MM.1S (cell line): Measurements from ENCODE around the gene TROAP.

Experiments used
- DNase-seq: peaks from one replicate; pipeline ENCODE4 v3.0.0-alpha.2; 2015
- H2AFZ ChIP-seq: fragments of 300-600 bp; sonication (generic); 2 replicates; pipeline ENCODE4 v1.6.0; 2016; ENCODE audit warnings: antibody characterized with exemption, low read length
- H3F3A ChIP-seq: fragments of 300-600 bp; sonication (generic); 2 replicates; pipeline ENCODE4 v1.6.1; 2016; ENCODE audit warnings: mild to moderate bottlenecking, antibody characterized with exemption, low read length, moderate library complexity, mixed read lengths; ENCODE audit not compliant: insufficient read depth
- H3K27ac ChIP-seq: fragments of 300-600 bp; sonication (generic); 2 replicates; pipeline ENCODE4 v1.5.1; 2016; ENCODE audit warnings: mild to moderate bottlenecking, low read length
- H3K27me3 ChIP-seq: fragments of 300-600 bp; sonication (generic); replicated peaks from 2 replicates; pipeline ENCODE4 v1.6.0; 2016; ENCODE audit warnings: low read length; ENCODE audit not compliant: insufficient read depth
- H3K36me3 ChIP-seq: fragments of 300-600 bp; sonication (generic); replicated peaks from 2 replicates; pipeline ENCODE4 v1.6.1; 2016; ENCODE audit warnings: mild to moderate bottlenecking, low read length, mixed read lengths; ENCODE audit not compliant: insufficient read depth
- H3K4me1 ChIP-seq: fragments of 300-600 bp; sonication (generic); 2 replicates; pipeline ENCODE4 v1.6.1; 2016; ENCODE audit warnings: low read length, mixed read lengths
- H3K4me2 ChIP-seq: fragments of 300-600 bp; sonication (generic); 2 replicates; pipeline ENCODE4 v1.6.0; 2016; ENCODE audit warnings: low read depth, low read length
- H3K4me3 ChIP-seq: fragments of 300-600 bp; sonication (generic); 2 replicates; pipeline ENCODE4 v1.5.1; 2016; ENCODE audit warnings: low read length, mixed read lengths
- H3K79me2 ChIP-seq: fragments of 300-600 bp; sonication (generic); 2 replicates; pipeline ENCODE4 v1.6.1; 2016; ENCODE audit warnings: mixed run types, low read length, mixed read lengths
- H3K9ac ChIP-seq: fragments of 300-600 bp; sonication (generic); 2 replicates; pipeline ENCODE4 v1.6.1; 2016; ENCODE audit warnings: low read length, mixed read lengths
- H3K9me2 ChIP-seq: fragments of 300-600 bp; sonication (generic); replicated peaks from 2 replicates; pipeline ENCODE4 v1.6.1; 2016; ENCODE audit warnings: mild to moderate bottlenecking, low read length, mixed read lengths; ENCODE audit not compliant: insufficient read depth
- H3K9me3 ChIP-seq: fragments of 300-600 bp; sonication (generic); replicated peaks from 2 replicates; pipeline ENCODE4 v1.6.1; 2016; ENCODE audit warnings: mild to moderate bottlenecking, low read length, mixed read lengths; ENCODE audit not compliant: insufficient read depth
- H4K20me1 ChIP-seq: fragments of 300-600 bp; sonication (generic); 2 replicates; pipeline ENCODE4 v1.6.1; 2016; ENCODE audit warnings: mild to moderate bottlenecking, low read length, moderate library complexity, mixed read lengths; ENCODE audit not compliant: insufficient read depth
- CTCF ChIP-seq: fragments of 300-600 bp; sonication (generic); IDR thresholded peaks from 2 replicates; pipeline ENCODE4 v1.5.1; 2016; ENCODE audit warnings: antibody characterized with exemption, low read length, mixed read lengths
- EZH2 ChIP-seq: fragments of 300-600 bp; sonication (generic); optimal IDR thresholded peaks from 2 replicates; pipeline ENCODE3; 2017; ENCODE audit warnings: low read depth, mild to moderate bottlenecking, antibody characterized with exemption, low read length, mixed read lengths
- EZH2phosphoT487 ChIP-seq: fragments of 300-600 bp; sonication (generic); IDR thresholded peaks from 2 replicates; pipeline ENCODE4 v1.6.1; 2018; ENCODE audit warnings: antibody characterized with exemption, low read length

Gene TROAP

GRCh38 chr12:49292729-49293055, 30.4 kb upstream of the TROAP start:
- Histone ChIP-seq H3K4me3 (no peak overlapping the region), H3K79me2 (no peaks in the 10 kb centered on the region), H3K9ac (no peak overlapping the region), H3K9me3 (no peaks in the 10 kb centered on the region), H3K36me3 (no peaks in the 10 kb centered on the region), H3K27me3 (peaks cover 61% of the 10 kb centered on the region), H4K20me1 (no peaks in the 10 kb centered on the region), H3K9me2 (no peaks in the 10 kb centered on the region), H3K4me1 (peaks cover 7% of the 10 kb centered on the region; the same call in 1 of the 2 replicates), H3K27ac (no peak overlapping the region), H3F3A (no peaks in the 10 kb centered on the region), H2AFZ (no peak overlapping the region), H3K4me2 (no peak overlapping the region)
- no peak for TF ChIP-seq EZH2phosphoT487
- TF ChIP-seq EZH2: no peak
- TF ChIP-seq CTCF: no peak
- DNase-seq: no peak

GRCh38 chr12:49293056-49293956, 29.7 kb upstream of the TROAP start:
- Histone ChIP-seq H3K79me2 (no peaks in the 10 kb centered on the region), H3K4me3 (no peak overlapping the region), H3K4me1 (peaks cover 7% of the 10 kb centered on the region; the same call in 1 of the 2 replicates), H3K27me3 (peaks cover 61% of the 10 kb centered on the region), H3K27ac (no peak overlapping the region), H3K4me2 (no peak overlapping the region), H3K9ac (no peak overlapping the region), H3K36me3 (no peaks in the 10 kb centered on the region), H4K20me1 (no peaks in the 10 kb centered on the region), H2AFZ (no peak overlapping the region), H3K9me3 (no peaks in the 10 kb centered on the region), H3F3A (no peaks in the 10 kb centered on the region), H3K9me2 (no peaks in the 10 kb centered on the region)
- TF ChIP-seq CTCF (no peak), EZH2phosphoT487 (no peak), EZH2 (no peak)
- no peak for DNase-seq

DNA sequence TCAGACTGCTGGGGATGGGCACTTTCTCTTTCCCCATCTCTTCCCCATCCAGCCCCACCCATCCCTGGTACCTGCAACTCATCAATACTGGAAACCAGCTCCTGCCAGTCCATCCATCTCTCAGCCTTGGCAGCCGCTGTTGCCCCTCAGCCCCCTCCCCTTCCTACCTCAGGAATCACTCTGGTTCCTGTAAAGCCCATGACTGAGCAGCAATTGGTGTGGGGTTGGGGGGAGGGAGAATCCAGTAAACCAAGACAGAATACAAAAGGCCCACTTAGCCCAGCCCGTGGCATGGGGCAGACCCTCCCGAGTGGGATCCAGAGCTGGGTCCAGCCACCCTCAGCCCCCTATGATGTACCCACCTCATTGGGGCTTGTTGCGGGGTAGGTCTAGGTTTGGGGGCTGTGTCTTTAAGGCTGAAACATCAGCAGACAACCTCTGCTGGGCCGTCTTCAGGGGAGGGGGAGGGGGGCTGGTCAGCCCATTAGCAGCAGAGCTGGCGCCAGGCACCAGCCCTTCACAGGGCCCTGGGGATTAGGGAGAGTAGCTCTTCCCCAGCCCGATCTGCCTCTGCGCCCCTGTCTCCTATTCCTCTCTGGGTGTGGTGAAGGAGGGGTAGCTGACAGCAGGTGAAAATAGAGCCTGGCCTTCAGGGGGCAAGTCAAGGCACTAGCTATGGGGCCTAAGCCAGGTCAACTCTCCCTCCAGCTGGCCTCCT, 28.8 kb upstream of the TROAP start:
- Histone ChIP-seq H3K4me1 (peaks cover 7% of the 10 kb centered on the region; the same call in 1 of the 2 replicates), H3K9ac (no peak overlapping the region), H3K4me2 (no peak overlapping the region), H2AFZ (no peak overlapping the region), H3F3A (no peaks in the 10 kb centered on the region), H3K79me2 (no peaks in the 10 kb centered on the region), H4K20me1 (no peaks in the 10 kb centered on the region), H3K36me3 (no peaks in the 10 kb centered on the region), H3K27ac (no peak overlapping the region), H3K9me2 (no peaks in the 10 kb centered on the region), H3K4me3 (no peak overlapping the region), H3K9me3 (no peaks in the 10 kb centered on the region), H3K27me3 (peaks cover 68% of the 10 kb centered on the region)
- TF ChIP-seq EZH2: no peak
- no peak for TF ChIP-seq EZH2phosphoT487
- no peak for TF ChIP-seq CTCF
- no peak for DNase-seq
